ENCODE data around the gene CCND2. TPM values are rescaled to one million over a fixed set of nuclear protein-coding genes. Genes with fewer than 3 reads are reported as not detected.
A peak's percentile ranks its signal among the peaks of the same experiment; 100 is the strongest.

CCND2 gene
- total and polyA plus RNA-seq, 9 of the 15 experiments (the other 6 are each of a cell fraction or from before 2014, with no cell fraction given): 13.6 to 99.3 (median 39.6) TPM

DNA sequence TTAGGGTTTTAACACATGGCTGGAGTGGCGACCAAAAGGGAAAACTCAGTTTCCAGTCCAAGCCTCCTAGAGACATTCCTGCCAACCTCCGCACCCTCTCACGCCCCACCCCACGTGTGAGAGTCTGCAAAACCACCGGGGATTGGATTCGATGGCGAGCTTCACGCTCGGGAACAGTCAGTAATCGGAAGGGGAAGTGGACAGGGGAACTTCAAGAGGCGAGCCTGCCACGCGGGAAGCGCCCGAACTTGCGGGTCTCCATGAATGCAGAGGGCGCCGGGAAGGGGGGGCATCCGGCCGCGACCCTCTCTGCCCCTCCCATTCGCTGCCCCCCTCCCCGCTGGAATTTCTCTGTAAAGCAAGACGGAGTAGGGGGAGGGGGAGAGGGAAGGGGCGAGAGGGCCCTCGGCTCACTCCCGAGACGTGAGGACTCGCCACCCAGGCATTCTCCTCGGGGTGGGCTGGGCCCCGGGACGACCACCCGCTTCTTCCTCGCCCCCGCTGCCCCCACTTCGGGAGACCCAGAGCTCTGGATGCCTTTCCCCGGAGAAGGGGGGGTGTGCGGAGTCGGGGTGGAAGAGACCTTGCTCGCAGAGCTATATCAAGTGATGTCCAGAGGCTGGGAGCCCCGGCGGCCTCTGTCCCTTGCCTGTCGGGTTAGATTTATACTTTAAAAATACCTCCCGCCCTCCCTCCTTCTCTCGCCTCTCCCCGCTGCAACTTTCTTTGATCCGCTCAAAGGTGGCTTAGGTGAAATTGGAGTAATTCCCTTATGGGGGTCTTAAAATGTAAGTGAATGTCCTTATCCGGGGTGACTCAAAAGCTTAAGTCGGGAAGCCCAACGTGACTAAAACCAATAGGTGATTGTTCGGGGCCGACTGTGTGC is 2.5 kb upstream of the CCND2 start (continued):
- TF ChIP-seq ZBTB7A (IDR thresholded peaks at IDR 0.05; ENCODE audit: borderline replicate concordance, control insufficient read depth, low read depth, low read length): peak; percentile 69
- no peak for TF ChIP-seq HNRNPUL1 (IDR thresholded peaks at IDR 0.05; ENCODE audit: low read length)
- TF ChIP-seq MED1 (CRISPR knock-in tag; IDR thresholded peaks at IDR 0.05; ENCODE audit: borderline replicate concordance): no peak
- TF ChIP-seq SPI1 (IDR thresholded peaks at IDR 0.05; ENCODE audit: borderline replicate concordance, low read depth, low read length): peak; percentile 90
- TF ChIP-seq, protein P1, sequence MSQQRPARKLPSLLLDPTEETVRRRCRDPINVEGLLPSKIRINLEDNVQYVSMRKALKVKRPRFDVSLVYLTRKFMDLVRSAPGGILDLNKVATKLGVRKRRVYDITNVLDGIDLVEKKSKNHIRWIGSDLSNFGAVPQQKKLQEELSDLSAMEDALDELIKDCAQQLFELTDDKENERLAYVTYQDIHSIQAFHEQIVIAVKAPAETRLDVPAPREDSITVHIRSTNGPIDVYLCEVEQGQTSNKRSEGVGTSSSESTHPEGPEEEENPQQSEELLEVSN (IDR thresholded peaks at IDR 0.05; ENCODE audit: borderline replicate concordance in 1 of 2, extremely low read depth in 1 of 2, insufficient read depth in 1 of 2, insufficient read length in 1 of 2, low read depth in 1 of 2, low read length in 1 of 2, poor library complexity in 1 of 2, severe bottlenecking in 1 of 2): peak; percentile 3 to 56
- no peak for TF ChIP-seq SREBF1 (IDR thresholded peaks at IDR 0.05; ENCODE audit: borderline replicate concordance, low read depth, low read length)
- no peak for TF ChIP-seq SMC3 (conservative IDR thresholded peaks at IDR 0.05; ENCODE audit: insufficient read depth, low read depth, low read length)
- TF ChIP-seq GABPB2 (CRISPR knock-in tag; conservative IDR thresholded peaks at IDR 0.05): no peak
- TF ChIP-seq TAF1 (IDR thresholded peaks at IDR 0.05; ENCODE audit: control insufficient read depth, extremely low read depth, insufficient read depth, low read length, severe bottlenecking): no peak
- TF ChIP-seq FOS (IDR thresholded peaks at IDR 0.05; ENCODE audit: extremely low read depth, insufficient read length): no peak
- TF ChIP-seq CREB1 (IDR thresholded peaks at IDR 0.05): no peak
- no peak for TF ChIP-seq CREB1 (CRISPR knock-in tag; IDR thresholded peaks at IDR 0.05)
- TF ChIP-seq, protein P2, sequence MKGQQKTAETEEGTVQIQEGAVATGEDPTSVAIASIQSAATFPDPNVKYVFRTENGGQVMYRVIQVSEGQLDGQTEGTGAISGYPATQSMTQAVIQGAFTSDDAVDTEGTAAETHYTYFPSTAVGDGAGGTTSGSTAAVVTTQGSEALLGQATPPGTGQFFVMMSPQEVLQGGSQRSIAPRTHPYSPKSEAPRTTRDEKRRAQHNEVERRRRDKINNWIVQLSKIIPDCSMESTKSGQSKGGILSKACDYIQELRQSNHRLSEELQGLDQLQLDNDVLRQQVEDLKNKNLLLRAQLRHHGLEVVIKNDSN (CRISPR knock-in tag; IDR thresholded peaks at IDR 0.05): no peak
- peak; percentile 37 for TF ChIP-seq TBP (optimal IDR thresholded peaks at IDR 0.05; ENCODE audit: low read depth, low read length)
- no peak for TF ChIP-seq MCM7 (IDR thresholded peaks at IDR 0.05)
- TF ChIP-seq KDM1A (IDR thresholded peaks at IDR 0.05): peak in 1 of 2 experiments; percentile 40; a peak in 1 of 4 replicates
- TF ChIP-seq NUFIP1 (IDR thresholded peaks at IDR 0.05; ENCODE audit: partially characterized antibody): no peak
- no peak for TF ChIP-seq RB1 (IDR thresholded peaks at IDR 0.05; ENCODE audit: low read depth)
- TF ChIP-seq SRSF7 (optimal IDR thresholded peaks at IDR 0.05; ENCODE audit: low read depth, low read length): no peak
- no peak for TF ChIP-seq SLC30A9 (CRISPR knock-in tag; IDR thresholded peaks at IDR 0.05)
- peak; percentile 58 for TF ChIP-seq POLR2G (IDR thresholded peaks at IDR 0.05; ENCODE audit: low read depth, low read length)
- no peak for TF ChIP-seq ZBED1 (IDR thresholded peaks at IDR 0.05)
- no peak for TF ChIP-seq ZNF695 (CRISPR knock-in tag; IDR thresholded peaks at IDR 0.05)
- TF ChIP-seq MBD2 (IDR thresholded peaks at IDR 0.05; ENCODE audit: borderline replicate concordance, low read depth): no peak
- 0 out of 2 replicates have a peak, but pooled peaks have one; percentile 1 for TF ChIP-seq GABPB1 (CRISPR knock-in tag; IDR thresholded peaks at IDR 0.05)
- TF ChIP-seq TAF9B (IDR thresholded peaks at IDR 0.05; ENCODE audit: partially characterized antibody): no peak
- TF ChIP-seq NCOA4 (IDR thresholded peaks at IDR 0.05; ENCODE audit: partially characterized antibody): no peak
- no peak for TF ChIP-seq RBM22 (IDR thresholded peaks at IDR 0.05; ENCODE audit: low read depth, low read length, poor library complexity, severe bottlenecking)

All from K562 (cell line).